Epithelial cell of proximal tubule (primary cell): Measurements from ENCODE around the gene HRH2. TPM values are rescaled to one million over a fixed set of nuclear protein-coding genes. Genes with fewer than 3 reads are reported as not detected.

Source experiments
- DNase-seq: peaks from one replicate; pipeline ENCODE4 v3.0.0-alpha.2; 2011; ENCODE audit warnings: low read depth
- H3K4me3 ChIP-seq: 2 replicates; pipeline ENCODE4 v1.5.1; 2011; ENCODE audit warnings: low read depth, mild to moderate bottlenecking, low read length
- CTCF ChIP-seq: conservative IDR thresholded peaks from 2 replicates; pipeline ENCODE4 v1.5.1; 2012; ENCODE audit warnings: low read depth, mild to moderate bottlenecking, low read length
- total RNA-seq: library from RNA; depleted of rRNA; stranded (reverse); fragments of >200 nt; gene quantifications from 2 replicates; pipeline ENCODE4 v1.2.3, GENCODE V29; 2015

The HRH2 gene
- total RNA-seq, 1 donor from 2014 or later = 0.29 TPM

- no peak for TF ChIP-seq CTCF
- no peak for DNase-seq
Observed at GRCh38 chr5:175685701-175686350, 28.0 kb downstream of the HRH2 start.

GRCh38 chr5:175686396-175686795 is 28.5 kb downstream of the HRH2 start:
- H3K4me3 ChIP-seq = no peak overlapping the region
- DNase-seq = no peak
- TF ChIP-seq CTCF = no peak

More at GRCh38 chr5:175685701-175686350, 28.0 kb downstream of the HRH2 start:
- H3K4me3 ChIP-seq = no peak overlapping the region

GRCh38 chr5:175686826-175687225 is 29.0 kb downstream of the HRH2 start:
- no peak for TF ChIP-seq CTCF

GRCh38 chr5:175687231-175687701 is 29.4 kb downstream of the HRH2 start:
- no peak overlapping the region for H3K4me3 ChIP-seq
- DNase-seq = no peak
- TF ChIP-seq CTCF = no peak

More at GRCh38 chr5:175686826-175687225, 29.0 kb downstream of the HRH2 start:
- DNase-seq = no peak
- H3K4me3 ChIP-seq = no peak overlapping the region

GRCh38 chr5:175688352-175689146 is 30.7 kb downstream of the HRH2 start:
- H3K4me3 ChIP-seq = no peak overlapping the region
- DNase-seq = no peak
- no peak for TF ChIP-seq CTCF

GRCh38 chr5:175689147-175689991 is 31.5 kb downstream of the HRH2 start:
- TF ChIP-seq CTCF = no peak
- no peak for DNase-seq
- no peak overlapping the region for H3K4me3 ChIP-seq
